ENCODE measurements around the gene XPNPEP3.

DNA sequence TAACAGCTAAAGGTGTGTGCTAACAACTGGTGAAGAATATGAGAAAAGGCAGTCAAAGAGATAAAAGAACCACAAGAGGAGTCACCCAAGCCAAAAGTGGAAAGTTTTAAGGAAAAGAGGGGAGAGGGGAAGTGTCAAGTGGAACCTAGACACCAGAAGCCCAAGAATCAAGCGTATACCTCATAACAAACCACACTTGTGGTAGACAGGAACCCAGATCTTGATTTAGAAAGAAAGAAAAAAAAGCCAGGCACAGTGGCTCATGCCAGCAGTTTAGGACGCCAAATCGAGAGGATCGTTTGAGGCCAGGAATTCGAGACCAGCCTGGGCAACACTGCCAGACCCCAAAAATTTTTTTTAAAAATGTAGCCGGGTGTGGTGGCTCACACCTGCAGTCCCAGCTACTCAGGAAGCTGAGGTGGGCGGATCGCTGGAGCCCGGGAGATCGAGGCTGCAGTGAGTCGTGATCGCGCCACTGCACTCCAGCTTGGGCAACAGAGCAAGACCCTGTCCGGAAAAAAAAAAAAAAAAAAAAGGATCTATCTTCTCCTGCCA lies 38.7 kb upstream of the XPNPEP3 start:
- TF ChIP-seq EZH2phosphoT487 (IDR thresholded peaks at IDR 0.05; ENCODE audit: insufficient read depth, low read depth) (no peak), EZH2 (IDR thresholded peaks at IDR 0.05; ENCODE audit: insufficient read depth, poor library complexity, severe bottlenecking) (no peak)
